Neuron (in vitro differentiated cells): Measurements from ENCODE around the gene PI4KA.
"Not testable (repeated sequence)": the region's sequence is repeated elsewhere in the genome, so short reads cannot be mapped to it uniquely, and the experiment has no call there.

Experiments
- H2AFZ ChIP-seq: one replicate; pipeline ENCODE4 v1.6.1; 2013; ENCODE audit warnings: low read depth, mild to moderate bottlenecking, inconsistent platforms, low read length, moderate library complexity
- H3K27me3 ChIP-seq: one replicate; pipeline ENCODE4 v1.6.1; 2013; ENCODE audit warnings: low read length; ENCODE audit not compliant: insufficient read depth
- H3K36me3 ChIP-seq: one replicate; pipeline ENCODE4 v1.6.1; 2013; ENCODE audit warnings: low read length; ENCODE audit not compliant: insufficient read depth
- H3K4me1 ChIP-seq: one replicate; pipeline ENCODE4 v1.6.1; 2013; ENCODE audit warnings: low read length; ENCODE audit not compliant: insufficient read depth
- H3K4me3 ChIP-seq: 2 replicates; pipeline ENCODE4 v1.5.1; 2013; ENCODE audit warnings: mild to moderate bottlenecking, low read length, moderate library complexity
- H3K9me3 ChIP-seq: one replicate; pipeline ENCODE4 v1.6.1; 2013; ENCODE audit warnings: low read length

The PI4KA gene

DNA sequence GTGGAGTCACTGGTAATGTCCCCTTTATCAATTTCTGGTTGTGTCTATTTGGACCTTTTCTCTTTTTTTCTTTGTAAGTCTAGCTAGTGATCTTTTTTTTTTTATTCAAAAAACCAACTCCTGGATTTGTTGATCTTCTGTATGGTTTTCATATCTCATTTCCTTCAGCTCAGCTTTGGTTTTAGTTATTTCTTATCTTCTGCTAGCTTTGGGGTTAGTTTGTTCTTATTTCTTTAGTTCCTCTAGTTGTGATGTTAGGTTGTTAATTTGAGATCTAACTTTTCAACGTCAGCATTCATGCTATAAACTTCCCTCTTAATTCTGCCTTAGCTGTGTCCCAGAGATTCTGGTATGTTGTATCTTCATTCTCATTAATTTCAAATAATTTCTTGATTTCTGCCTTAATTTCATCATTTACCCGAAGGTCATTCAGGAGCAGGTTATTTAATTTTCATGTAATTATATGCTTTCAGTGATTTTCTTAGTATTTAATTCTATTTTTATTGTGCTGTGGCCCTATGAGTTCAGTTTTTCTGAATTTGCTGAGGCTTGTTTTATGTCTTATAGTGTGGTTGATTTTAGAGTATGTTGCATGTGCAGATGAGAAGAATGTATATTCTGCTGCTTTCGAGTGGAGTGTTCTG is 29.0 kb downstream of the PI4KA start:
- H3K4me3 ChIP-seq, result no peak overlapping the region
- H3K9me3 ChIP-seq, result peaks cover 27% of the 10 kb centered on the region
- no peaks in the 10 kb centered on the region for H3K27me3 ChIP-seq
- H3K4me1 ChIP-seq, result no peaks in the 10 kb centered on the region
- H2AFZ ChIP-seq, result no peak overlapping the region
- peaks cover 44% of the 10 kb centered on the region for H3K36me3 ChIP-seq

DNA sequence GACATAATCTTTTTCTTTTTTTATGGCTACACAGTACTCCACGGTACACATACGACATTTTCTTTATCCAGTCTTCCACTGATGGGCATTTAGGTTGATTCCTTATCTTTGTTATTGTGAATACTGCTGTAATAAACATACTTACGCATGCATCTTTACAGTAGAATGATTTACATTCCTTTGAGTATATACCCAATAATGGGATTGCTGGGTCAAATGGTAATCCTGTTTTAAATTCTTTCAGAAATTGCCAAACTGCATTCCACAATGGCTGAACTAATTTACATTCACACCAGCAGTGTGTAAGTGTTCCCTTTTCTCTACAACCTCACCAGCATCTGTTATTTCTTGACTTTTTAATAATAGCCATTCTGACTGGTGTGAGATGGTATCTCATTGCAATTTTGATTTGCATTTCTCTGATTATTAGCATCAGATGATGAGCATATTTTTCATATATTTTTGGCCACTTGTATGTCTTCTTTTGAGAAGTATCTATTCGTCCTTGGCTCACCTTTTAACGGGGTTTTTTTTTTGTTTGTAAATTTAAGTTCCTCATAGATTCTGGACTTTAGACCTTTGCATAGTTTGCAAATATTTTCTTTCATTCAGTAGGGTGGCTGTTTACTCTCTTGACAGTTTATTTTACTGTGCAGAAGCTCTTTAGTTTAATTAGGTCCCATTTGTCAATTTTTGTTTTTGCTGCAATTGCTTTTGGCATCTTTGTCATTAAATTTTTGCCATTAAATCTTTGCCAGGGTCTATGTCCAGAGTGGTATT is 32.0 kb downstream of the PI4KA start:
- not testable (repeated sequence) for H2AFZ ChIP-seq, H3K4me3 ChIP-seq, H3K27me3 ChIP-seq, H3K4me1 ChIP-seq
- H3K9me3 ChIP-seq, result peaks cover 11% of the 10 kb centered on the region
- H3K36me3 ChIP-seq, result peaks cover 38% of the 10 kb centered on the region

DNA sequence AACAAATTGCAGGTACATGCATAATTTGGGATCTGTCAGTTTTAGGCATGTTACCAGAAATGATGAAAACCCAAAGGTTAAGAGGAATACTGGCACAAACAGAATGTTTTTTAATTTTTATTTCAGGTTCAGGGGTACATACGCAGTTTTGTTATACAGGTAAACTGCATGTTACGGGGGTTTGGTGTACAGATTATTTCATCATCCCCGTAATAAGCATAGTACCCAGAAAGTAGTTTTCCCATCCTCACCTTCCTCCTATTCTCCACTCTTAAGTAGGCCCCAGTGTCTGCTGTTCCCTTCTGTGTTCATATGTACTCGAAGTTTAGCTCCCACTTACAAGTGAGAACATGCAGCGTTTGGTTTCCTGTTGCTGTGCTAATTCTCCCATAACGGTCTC is 33.0 kb downstream of the PI4KA start:
- H3K4me1 ChIP-seq, result no peaks in the 10 kb centered on the region
- no peak overlapping the region for H3K4me3 ChIP-seq
- H3K27me3 ChIP-seq, result no peaks in the 10 kb centered on the region
- H3K36me3 ChIP-seq, result peaks cover 33% of the 10 kb centered on the region
- no peak overlapping the region for H2AFZ ChIP-seq
- H3K9me3 ChIP-seq, result peaks cover 6% of the 10 kb centered on the region

DNA sequence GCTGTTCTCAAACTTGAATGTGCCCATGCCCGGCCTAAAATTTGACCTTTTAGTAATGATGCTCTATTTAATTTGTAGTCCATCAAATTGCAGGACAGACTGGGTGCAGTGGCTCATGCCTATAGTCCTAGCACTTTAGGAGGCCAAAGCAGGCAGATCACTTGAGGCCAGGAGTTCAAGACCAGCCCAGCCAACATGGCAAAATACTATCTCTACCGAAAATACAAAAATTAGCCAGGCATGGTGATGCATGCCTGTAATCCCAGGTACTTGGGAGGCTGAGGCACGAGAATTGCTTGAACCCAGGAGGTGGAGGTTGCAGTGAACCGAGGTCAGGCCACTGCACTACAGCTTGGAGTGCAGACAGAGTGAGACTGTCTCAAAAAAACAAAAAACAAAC is 33.4 kb downstream of the PI4KA start:
- H2AFZ ChIP-seq, H3K27me3 ChIP-seq, H3K4me3 ChIP-seq, H3K4me1 ChIP-seq, H3K9me3 ChIP-seq: not testable (repeated sequence)
- peaks cover 33% of the 10 kb centered on the region for H3K36me3 ChIP-seq

DNA sequence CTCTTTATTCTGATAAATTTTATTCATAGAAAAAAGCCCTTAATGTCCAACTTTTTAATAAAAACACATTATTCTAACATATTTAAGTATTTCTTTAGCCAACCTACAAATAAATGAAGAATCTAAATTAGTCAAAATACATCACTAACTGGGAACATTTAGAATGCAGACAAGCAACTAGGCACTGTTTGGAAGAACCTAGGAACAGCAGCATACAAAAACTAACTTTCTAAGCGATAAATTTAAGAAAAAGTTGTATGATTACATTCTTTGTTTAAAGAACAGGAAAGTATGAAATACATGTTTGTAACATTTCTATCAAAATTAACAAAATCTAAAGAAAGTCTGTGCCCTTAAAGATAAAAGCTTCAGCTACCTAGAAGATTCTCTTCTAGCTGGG is 35.3 kb downstream of the PI4KA start:
- Histone ChIP-seq H3K4me3 (no peak overlapping the region), H3K9me3 (no peaks in the 10 kb centered on the region), H3K36me3 (peaks cover 37% of the 10 kb centered on the region)

DNA sequence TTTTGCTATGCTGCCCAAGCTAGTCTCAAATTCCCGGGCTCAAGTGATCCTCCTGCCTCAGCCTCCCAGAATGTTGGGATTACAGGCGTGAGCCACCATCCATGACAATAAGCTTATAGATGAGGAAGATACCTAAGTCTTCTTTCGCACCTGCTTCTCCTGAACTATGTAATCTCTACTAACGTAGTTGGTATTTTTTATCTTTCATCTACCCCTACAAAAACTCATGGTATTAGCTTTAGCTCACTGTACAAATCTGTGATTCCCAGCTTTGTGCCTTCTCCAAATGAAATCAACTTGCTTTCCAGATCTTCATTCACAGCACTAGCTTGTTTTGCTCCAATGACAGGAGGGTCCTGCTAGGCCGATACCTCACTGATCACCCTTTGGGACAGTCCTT is 36.4 kb downstream of the PI4KA start:
- Histone ChIP-seq H3K4me3 (no peak overlapping the region), H2AFZ (no peak overlapping the region), H3K9me3 (no peaks in the 10 kb centered on the region), H3K27me3 (no peaks in the 10 kb centered on the region), H3K36me3 (peaks cover 37% of the 10 kb centered on the region), H3K4me1 (no peaks in the 10 kb centered on the region)

More for the DNA sequence above, 35.3 kb downstream of the PI4KA start:
- Histone ChIP-seq H3K27me3 (no peaks in the 10 kb centered on the region), H3K4me1 (no peaks in the 10 kb centered on the region), H2AFZ (no peak overlapping the region)

DNA sequence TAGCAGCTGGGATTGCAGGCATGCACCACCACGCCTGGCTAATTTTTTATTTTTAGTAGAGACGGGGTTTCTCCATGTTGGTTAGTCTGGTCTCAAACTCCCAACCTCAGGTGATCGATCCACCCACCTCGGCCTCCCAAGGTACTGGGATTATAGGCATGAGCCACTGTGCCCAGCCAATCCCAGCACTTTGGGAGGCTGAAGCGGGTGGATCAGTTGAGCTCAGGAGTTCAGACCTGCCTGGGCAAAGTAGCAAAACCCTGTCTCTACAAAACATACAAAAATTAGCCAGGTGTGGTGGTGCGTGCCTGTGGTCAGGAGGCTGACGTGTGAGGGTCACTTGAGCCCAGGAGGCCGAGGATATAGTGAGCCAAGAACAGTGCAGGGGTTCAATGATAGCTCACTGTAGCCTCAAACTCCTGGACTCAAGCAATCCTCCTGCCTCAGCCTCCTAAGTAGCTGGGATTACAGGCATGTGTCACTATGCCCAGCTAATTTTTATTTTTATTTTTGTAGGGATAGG is 36.8 kb downstream of the PI4KA start:
- not testable (repeated sequence) for H3K9me3 ChIP-seq, H3K27me3 ChIP-seq, H3K4me3 ChIP-seq, H2AFZ ChIP-seq, H3K4me1 ChIP-seq
- peaks cover 41% of the 10 kb centered on the region for H3K36me3 ChIP-seq

DNA sequence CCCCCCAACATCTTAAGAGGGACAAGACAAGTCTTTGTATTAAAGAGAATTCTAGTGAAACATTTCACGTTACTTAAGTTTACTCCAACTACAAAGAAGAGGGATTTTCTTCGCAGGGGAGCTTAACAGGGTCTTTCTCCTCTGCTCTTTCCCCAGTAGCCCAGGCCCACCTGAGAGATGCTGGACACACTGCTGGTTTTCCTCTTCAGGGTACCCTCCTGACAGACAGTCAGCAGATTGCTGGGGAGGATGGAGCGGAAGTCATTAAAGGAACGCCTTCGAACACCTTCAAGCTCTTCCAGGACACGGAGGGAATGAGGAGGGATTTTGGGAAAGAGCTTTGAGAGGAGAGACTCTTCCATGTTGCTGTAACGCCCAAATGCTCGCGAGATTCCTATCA is 39.1 kb downstream of the PI4KA start:
- H3K4me1 ChIP-seq, result no peaks in the 10 kb centered on the region
- no peak overlapping the region for H3K4me3 ChIP-seq
- peaks cover 41% of the 10 kb centered on the region for H3K36me3 ChIP-seq
- H3K9me3 ChIP-seq, result no peaks in the 10 kb centered on the region
- H2AFZ ChIP-seq, result no peak overlapping the region
- H3K27me3 ChIP-seq, result no peaks in the 10 kb centered on the region

DNA sequence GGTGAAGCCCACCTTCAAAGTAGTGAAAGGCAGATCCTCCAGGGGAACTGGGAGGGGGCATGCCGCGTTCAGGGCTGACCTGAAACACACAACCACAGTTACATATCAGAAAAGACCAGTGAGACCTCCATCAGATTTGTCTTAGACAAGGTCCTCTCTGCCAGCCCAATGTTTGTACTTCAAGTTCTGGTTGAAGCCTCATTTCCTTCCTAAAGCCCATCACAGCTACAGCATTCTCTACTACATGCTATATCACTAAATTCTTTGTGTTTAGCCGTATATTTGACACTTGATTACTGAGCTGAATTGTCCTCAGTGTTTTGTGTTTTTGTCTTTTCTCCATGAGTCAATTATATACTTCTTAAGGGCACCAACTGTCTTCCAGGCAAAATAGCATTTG is 40.1 kb downstream of the PI4KA start:
- peaks cover 36% of the 10 kb centered on the region for H3K36me3 ChIP-seq

DNA sequence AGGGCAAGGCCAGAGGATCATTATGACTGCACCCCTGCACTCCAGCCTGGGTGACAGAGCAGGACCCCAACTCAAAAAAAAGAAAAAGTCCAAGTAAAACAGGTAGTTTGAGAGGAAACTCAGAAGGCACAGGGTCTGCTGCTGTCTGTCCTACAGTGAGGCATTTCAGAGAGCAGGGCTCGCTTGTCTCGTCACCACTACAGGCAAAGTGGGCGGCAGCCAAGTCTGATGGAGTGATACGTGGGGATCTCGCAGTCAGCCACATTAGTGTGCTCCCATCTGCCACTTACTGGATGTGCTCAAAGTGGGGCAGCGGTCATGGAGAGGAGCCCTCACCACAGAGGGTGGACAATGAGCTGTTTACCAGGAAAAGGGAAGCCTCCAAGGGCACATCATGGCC is 42.1 kb downstream of the PI4KA start:
- Histone ChIP-seq H2AFZ (no peak overlapping the region), H3K36me3 (peaks cover 42% of the 10 kb centered on the region), H3K9me3 (peaks cover 2% of the 10 kb centered on the region), H3K4me3 (no peak overlapping the region), H3K4me1 (no peaks in the 10 kb centered on the region), H3K27me3 (no peaks in the 10 kb centered on the region)

More for the DNA sequence above, 40.1 kb downstream of the PI4KA start:
- H3K9me3 ChIP-seq, result no peaks in the 10 kb centered on the region
- no peak overlapping the region for H3K4me3 ChIP-seq
- no peaks in the 10 kb centered on the region for H3K27me3 ChIP-seq
- H2AFZ ChIP-seq, result no peak overlapping the region
- no peaks in the 10 kb centered on the region for H3K4me1 ChIP-seq

DNA sequence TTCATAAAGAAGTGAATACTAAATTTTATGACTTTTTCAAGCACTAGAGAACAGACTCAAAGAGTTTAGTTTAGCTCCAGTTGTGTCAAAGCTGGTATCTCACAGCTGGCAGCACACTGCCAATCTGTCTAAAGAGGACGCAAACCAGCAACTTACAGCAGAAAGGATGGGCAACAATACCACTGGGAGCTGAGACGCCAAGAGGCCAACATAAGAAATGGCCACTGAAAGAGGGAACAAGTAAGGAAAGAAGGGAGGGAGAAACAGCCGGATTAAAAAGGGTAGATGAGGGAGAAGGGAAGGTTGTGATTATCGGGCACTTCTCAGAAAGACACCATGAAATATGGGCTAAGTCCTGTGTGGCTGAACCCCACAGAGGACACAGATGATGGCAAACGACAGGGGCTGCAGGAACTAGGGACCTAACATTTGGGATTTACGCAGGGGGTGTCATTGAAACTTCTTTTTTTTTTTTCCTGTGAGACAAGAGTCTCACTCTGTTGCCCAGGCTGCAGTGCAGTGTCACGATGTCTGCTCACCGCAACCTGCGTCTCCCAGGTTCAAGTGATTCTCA is 43.0 kb downstream of the PI4KA start:
- Histone ChIP-seq H3K36me3 (peaks cover 51% of the 10 kb centered on the region), H3K27me3 (no peaks in the 10 kb centered on the region)

DNA sequence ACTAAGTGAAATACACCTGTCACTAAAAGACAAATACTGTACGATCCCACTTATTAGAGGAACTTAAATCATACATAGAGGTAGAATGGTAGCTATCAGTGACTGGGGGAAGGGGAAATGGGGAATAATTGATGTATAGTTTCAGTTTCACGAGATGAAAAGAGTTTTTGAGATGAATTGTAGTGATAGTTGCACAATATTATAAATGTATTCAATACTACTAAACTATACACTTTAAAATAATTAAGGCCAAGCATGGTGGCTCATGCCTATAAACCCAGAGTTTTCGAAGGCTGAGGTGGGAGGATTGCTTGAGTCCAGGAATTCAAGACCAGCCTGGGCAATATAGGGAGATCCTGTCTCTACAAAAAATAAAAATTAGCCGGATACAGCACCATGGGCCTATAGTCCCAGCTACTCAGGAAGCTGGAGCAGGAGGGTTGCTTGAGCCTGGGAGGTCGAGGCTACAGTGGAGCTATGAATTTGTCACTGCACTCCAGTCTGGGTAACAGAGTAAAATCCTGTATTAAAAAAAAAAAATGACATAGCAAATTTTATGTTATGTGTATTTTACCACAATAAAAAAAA is 44.3 kb downstream of the PI4KA start:
- H3K36me3 ChIP-seq, result peaks cover 51% of the 10 kb centered on the region
- no peak overlapping the region for H2AFZ ChIP-seq
- no peaks in the 10 kb centered on the region for H3K4me1 ChIP-seq
- no peak overlapping the region for H3K4me3 ChIP-seq
- peaks cover 2% of the 10 kb centered on the region for H3K9me3 ChIP-seq
- no peaks in the 10 kb centered on the region for H3K27me3 ChIP-seq

More for the DNA sequence above, 43.0 kb downstream of the PI4KA start:
- Histone ChIP-seq H3K9me3 (peaks cover 2% of the 10 kb centered on the region), H3K4me1 (no peaks in the 10 kb centered on the region), H2AFZ (no peak overlapping the region), H3K4me3 (no peak overlapping the region)

DNA sequence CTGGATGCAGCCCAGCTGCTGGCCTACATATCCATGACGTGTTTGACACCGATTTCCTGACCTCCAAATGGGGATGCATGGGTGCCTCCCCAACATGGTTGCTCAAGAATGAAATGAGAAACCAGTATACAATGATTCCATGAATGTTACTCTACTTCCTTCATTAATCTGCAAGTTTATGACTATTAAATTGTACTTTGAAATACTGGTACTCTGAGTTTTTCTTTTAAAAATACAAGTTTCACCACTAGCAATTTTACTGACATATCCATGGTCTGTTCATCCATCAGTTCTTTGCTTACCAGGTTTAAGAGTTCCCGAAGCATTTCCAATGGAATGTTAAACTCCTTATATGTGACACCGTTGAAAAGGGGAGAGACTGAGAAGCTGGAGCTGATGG is 45.6 kb downstream of the PI4KA start:
- peaks cover 51% of the 10 kb centered on the region for H3K36me3 ChIP-seq
- H3K27me3 ChIP-seq, result no peaks in the 10 kb centered on the region
- no peaks in the 10 kb centered on the region for H3K4me1 ChIP-seq
- no peak overlapping the region for H3K4me3 ChIP-seq
- H2AFZ ChIP-seq, result no peak overlapping the region
- H3K9me3 ChIP-seq, result peaks cover 2% of the 10 kb centered on the region
